GM18868 (cell line): Measurements from ENCODE around the gene PLPP7.
"Not testable (repeated sequence)": the region's sequence is repeated elsewhere in the genome, so short reads cannot be mapped to it uniquely, and the experiment has no call there.

ENCODE experiments used
- ATAC-seq: cut with Tn5 transposase; IDR thresholded peaks from one replicate; pipeline ENCODE4 v1.9.1; 2021; ENCODE audit warnings: mild to moderate bottlenecking, moderate library complexity; ENCODE audit not compliant: unreplicated experiment

Gene PLPP7

GRCh38 chr9:131266266-131267229 is 23.0 kb upstream of the PLPP7 start:
- no peak for ATAC-seq

GRCh38 chr9:131270171-131271015 is 19.1 kb upstream of the PLPP7 start:
- ATAC-seq = no peak

- ATAC-seq = not testable (repeated sequence)
These were observed 18.6 kb upstream of the PLPP7 start for GRCh38 chr9:131271016-131271273.

- no peak for ATAC-seq
These were observed 18.0 kb upstream of the PLPP7 start for GRCh38 chr9:131271506-131271931.

- no peak for ATAC-seq
These were observed 17.3 kb upstream of the PLPP7 start for GRCh38 chr9:131272212-131272611.

GRCh38 chr9:131273146-131273855 is 16.2 kb upstream of the PLPP7 start:
- no peak for ATAC-seq

- ATAC-seq = no peak
These were observed 15.5 kb upstream of the PLPP7 start for GRCh38 chr9:131273856-131274673.

- ATAC-seq = no peak
These were observed 14.7 kb upstream of the PLPP7 start for GRCh38 chr9:131274674-131275331.

- no peak for ATAC-seq
These were observed 14.0 kb upstream of the PLPP7 start for GRCh38 chr9:131275332-131276093.

- ATAC-seq = no peak
These were observed 13.2 kb upstream of the PLPP7 start, which contains the start of gene FAM78A for GRCh38 chr9:131276094-131276888. TSS of gene FAM78A (minus strand) at chr9:131276510. CDS start at chr9:131276179, 331 bp downstream.

- no peak for ATAC-seq
These were observed 12.6 kb upstream of the PLPP7 start for GRCh38 chr9:131276891-131277286.

GRCh38 chr9:131277287-131277909 is 12.1 kb upstream of the PLPP7 start:
- no peak for ATAC-seq

GRCh38 chr9:131277910-131278701 is 11.4 kb upstream of the PLPP7 start:
- no peak for ATAC-seq

GRCh38 chr9:131278702-131279111 is 10.8 kb upstream of the PLPP7 start:
- no peak for ATAC-seq

GRCh38 chr9:131279196-131279862 is 10.2 kb upstream of the PLPP7 start:
- ATAC-seq = no peak

GRCh38 chr9:131279863-131280570 is 9.5 kb upstream of the PLPP7 start:
- no peak for ATAC-seq
